HepG2 (cell line): Measurements from ENCODE around the gene NRN1L. TPM values are rescaled to one million over a fixed set of nuclear protein-coding genes. Genes with fewer than 3 reads are reported as not detected.

Experiments used
- EP300 ChIP-seq, 3 experiments: sonication (generic) in 1 of 3; formaldehyde crosslinking in 1 of 3; IDR thresholded peaks; 2 replicates each; pipeline versions ENCODE4 v1.5.1 to v1.6.1; 2011 to 2020; ENCODE audit warnings: low read depth in 2 of 3, low read length in 2 of 3, borderline replicate concordance in 1 of 3, improper control_type of control experiment in 1 of 3, mild to moderate bottlenecking in 1 of 3, missing genetic modification reagents in 1 of 3, moderate library complexity in 1 of 3
- HOMEZ ChIP-seq: IDR thresholded peaks from 2 replicates; pipeline ENCODE4 v1.6.1; 2016; ENCODE audit warnings: low read depth
- LCORL ChIP-seq, 2 experiments: fragments of 450-650 bp in 1 of 2; sonication (generic) in 1 of 2; formaldehyde crosslinking in 1 of 2; IDR thresholded peaks; 2 replicates each; pipeline versions ENCODE4 v1.5.0 to v1.6.1; 2017 to 2020; ENCODE audit warnings: antibody characterized with exemption in 1 of 2, missing genetic modification reagents in 1 of 2
- POLR2A ChIP-seq, 2 experiments: IDR thresholded peaks; 2 replicates each; pipeline ENCODE4 v1.6.1; 2011; ENCODE audit warnings: low read depth in 2 of 2, low read length in 2 of 2, mild to moderate bottlenecking in 1 of 2, moderate library complexity in 1 of 2; ENCODE audit not compliant: insufficient read depth in 1 of 2
- PRMT3 ChIP-seq: sonication (generic); formaldehyde crosslinking; IDR thresholded peaks from 2 replicates; pipeline ENCODE4 v1.8.1; 2022; ENCODE audit warnings: low read depth, mild to moderate bottlenecking, moderate library complexity, missing genetic modification reagents, borderline replicate concordance
- TBX2 ChIP-seq: sonication (generic); formaldehyde crosslinking; IDR thresholded peaks from 2 replicates; pipeline ENCODE4 v1.5.0; 2020; ENCODE audit warnings: missing genetic modification reagents, mild to moderate bottlenecking, borderline replicate concordance
- TOE1 ChIP-seq: sonication (generic); formaldehyde crosslinking; IDR thresholded peaks from 2 replicates; pipeline ENCODE4 v1.4.0; 2020; ENCODE audit warnings: mild to moderate bottlenecking, missing genetic modification reagents
- U2AF1 ChIP-seq: fragments of 200-400 bp; formaldehyde crosslinking; optimal IDR thresholded peaks from 2 replicates; pipeline ENCODE3; 2017; ENCODE audit warnings: mild to moderate bottlenecking, low read depth, low read length
- ZNF431 ChIP-seq: sonication (generic); formaldehyde crosslinking; IDR thresholded peaks from 2 replicates; pipeline ENCODE4 v1.9.0; 2022; ENCODE audit warnings: missing genetic modification reagents, low read depth, mild to moderate bottlenecking, borderline replicate concordance
- ZNF607 ChIP-seq: sonication (generic); formaldehyde crosslinking; IDR thresholded peaks from 2 replicates; pipeline ENCODE4 v1.5.1; 2020; ENCODE audit warnings: missing genetic modification reagents, mild to moderate bottlenecking, borderline replicate concordance
- ZNF710 ChIP-seq: sonication (generic); formaldehyde crosslinking; IDR thresholded peaks from 2 replicates; pipeline ENCODE4 v1.5.0; 2020; ENCODE audit warnings: mild to moderate bottlenecking, missing genetic modification reagents, borderline replicate concordance
- ZSCAN31 ChIP-seq: sonication (generic); formaldehyde crosslinking; IDR thresholded peaks from 2 replicates; pipeline ENCODE4 v1.5.0; 2020; ENCODE audit warnings: low read depth, mild to moderate bottlenecking, missing genetic modification reagents
- polyA plus RNA-seq, 8 experiments: library from polyadenylated mRNA; depleted of rRNA in 3 of 8; stranded (reverse) in 7 of 8; unstranded in 1 of 8; fragments of >200 nt; fragmentation: Illumina TruSeq in 4 of 8; extraction: Trizol in 4 of 8; gene quantifications; 2 replicates each; pipeline versions ENCODE4 v1.2.1 to v1.2.3, GENCODE V29; 2011 to 2016; ENCODE audit warnings: low read depth in 4 of 8, missing spikeins in 1 of 8, mixed read lengths in 1 of 8; ENCODE audit not compliant: insufficient read depth in 1 of 8
- total RNA-seq, 5 experiments: library from RNA; depleted of rRNA; stranded (reverse); fragments of >200 nt; fragmentation: Illumina TruSeq; extraction: Trizol; gene quantifications; 2 replicates each; pipeline ENCODE4 v1.2.3, GENCODE V29; 2016; ENCODE audit warnings: low read depth in 1 of 5
- TF ChIP-seq, protein P1 (sequence below): sonication (generic); formaldehyde crosslinking; IDR thresholded peaks from 2 replicates; pipeline ENCODE4 v1.4.0; 2020; ENCODE audit warnings: missing genetic modification reagents
- TF ChIP-seq, protein P2 (sequence below), 2 experiments: sonication (generic) in 1 of 2; formaldehyde crosslinking in 1 of 2; IDR thresholded peaks; 2 replicates each; pipeline versions ENCODE4 v1.4.0 to v1.6.1; 2018 to 2020; ENCODE audit warnings: missing genetic modification reagents in 2 of 2, borderline replicate concordance in 1 of 2, low read depth in 1 of 2, mild to moderate bottlenecking in 1 of 2, missing biosample characterization in 1 of 2

The NRN1L gene
- total and polyA plus RNA-seq, 2 of the 13 experiments (the other 11 are each of a cell fraction or from before 2014, with no cell fraction given) = 0.53 to 1.2 TPM

- peak in 1 of 2 experiments; percentile 13; a peak in 1 of 4 replicates for TF ChIP-seq EP300 (IDR thresholded peaks at IDR 0.05; ENCODE audit: low read depth in 2 of 2, low read length in 2 of 2)
- no peak for TF ChIP-seq EP300 (CRISPR knock-in tag; IDR thresholded peaks at IDR 0.05; ENCODE audit: borderline replicate concordance)
- TF ChIP-seq, protein P1, sequence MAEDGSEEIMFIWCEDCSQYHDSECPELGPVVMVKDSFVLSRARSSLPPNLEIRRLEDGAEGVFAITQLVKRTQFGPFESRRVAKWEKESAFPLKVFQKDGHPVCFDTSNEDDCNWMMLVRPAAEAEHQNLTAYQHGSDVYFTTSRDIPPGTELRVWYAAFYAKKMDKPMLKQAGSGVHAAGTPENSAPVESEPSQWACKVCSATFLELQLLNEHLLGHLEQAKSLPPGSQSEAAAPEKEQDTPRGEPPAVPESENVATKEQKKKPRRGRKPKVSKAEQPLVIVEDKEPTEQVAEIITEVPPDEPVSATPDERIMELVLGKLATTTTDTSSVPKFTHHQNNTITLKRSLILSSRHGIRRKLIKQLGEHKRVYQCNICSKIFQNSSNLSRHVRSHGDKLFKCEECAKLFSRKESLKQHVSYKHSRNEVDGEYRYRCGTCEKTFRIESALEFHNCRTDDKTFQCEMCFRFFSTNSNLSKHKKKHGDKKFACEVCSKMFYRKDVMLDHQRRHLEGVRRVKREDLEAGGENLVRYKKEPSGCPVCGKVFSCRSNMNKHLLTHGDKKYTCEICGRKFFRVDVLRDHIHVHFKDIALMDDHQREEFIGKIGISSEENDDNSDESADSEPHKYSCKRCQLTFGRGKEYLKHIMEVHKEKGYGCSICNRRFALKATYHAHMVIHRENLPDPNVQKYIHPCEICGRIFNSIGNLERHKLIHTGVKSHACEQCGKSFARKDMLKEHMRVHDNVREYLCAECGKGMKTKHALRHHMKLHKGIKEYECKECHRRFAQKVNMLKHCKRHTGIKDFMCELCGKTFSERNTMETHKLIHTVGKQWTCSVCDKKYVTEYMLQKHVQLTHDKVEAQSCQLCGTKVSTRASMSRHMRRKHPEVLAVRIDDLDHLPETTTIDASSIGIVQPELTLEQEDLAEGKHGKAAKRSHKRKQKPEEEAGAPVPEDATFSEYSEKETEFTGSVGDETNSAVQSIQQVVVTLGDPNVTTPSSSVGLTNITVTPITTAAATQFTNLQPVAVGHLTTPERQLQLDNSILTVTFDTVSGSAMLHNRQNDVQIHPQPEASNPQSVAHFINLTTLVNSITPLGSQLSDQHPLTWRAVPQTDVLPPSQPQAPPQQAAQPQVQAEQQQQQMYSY (CRISPR knock-in tag) = no peak
- no peak for TF ChIP-seq TBX2 (CRISPR knock-in tag)
- TF ChIP-seq HOMEZ = no peak
- TF ChIP-seq ZNF431 (CRISPR knock-in tag) = no peak
- TF ChIP-seq ZNF710 (CRISPR knock-in tag) = no peak
- TF ChIP-seq ZSCAN31 (CRISPR knock-in tag) = no peak
- TF ChIP-seq POLR2A (IDR thresholded peaks at IDR 0.05; ENCODE audit: insufficient read depth in 1 of 2, low read depth in 2 of 2, low read length in 2 of 2) = peak in 1 of 2 experiments; percentile 34; a peak in 1 of 4 replicates
- TF ChIP-seq LCORL (IDR thresholded peaks at IDR 0.05) = no peak
- no peak for TF ChIP-seq LCORL (CRISPR knock-in tag; IDR thresholded peaks at IDR 0.05)
- no peak for TF ChIP-seq U2AF1
- TF ChIP-seq, protein P2, sequence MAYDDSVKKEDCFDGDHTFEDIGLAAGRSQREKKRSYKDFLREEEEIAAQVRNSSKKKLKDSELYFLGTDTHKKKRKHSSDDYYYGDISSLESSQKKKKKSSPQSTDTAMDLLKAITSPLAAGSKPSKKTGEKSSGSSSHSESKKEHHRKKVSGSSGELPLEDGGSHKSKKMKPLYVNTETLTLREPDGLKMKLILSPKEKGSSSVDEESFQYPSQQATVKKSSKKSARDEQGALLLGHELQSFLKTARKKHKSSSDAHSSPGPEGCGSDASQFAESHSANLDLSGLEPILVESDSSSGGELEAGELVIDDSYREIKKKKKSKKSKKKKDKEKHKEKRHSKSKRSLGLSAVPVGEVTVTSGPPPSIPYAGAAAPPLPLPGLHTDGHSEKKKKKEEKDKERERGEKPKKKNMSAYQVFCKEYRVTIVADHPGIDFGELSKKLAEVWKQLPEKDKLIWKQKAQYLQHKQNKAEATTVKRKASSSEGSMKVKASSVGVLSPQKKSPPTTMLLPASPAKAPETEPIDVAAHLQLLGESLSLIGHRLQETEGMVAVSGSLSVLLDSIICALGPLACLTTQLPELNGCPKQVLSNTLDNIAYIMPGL (CRISPR knock-in tag; IDR thresholded peaks at IDR 0.05; ENCODE audit: borderline replicate concordance in 1 of 2, low read depth in 1 of 2) = peak in 1 of 2 experiments; percentile 40; a peak in 2 of 4 replicates
- no peak for TF ChIP-seq PRMT3 (CRISPR knock-in tag)
- no peak for TF ChIP-seq TOE1 (CRISPR knock-in tag)
- no peak for TF ChIP-seq ZNF607
Measured at GRCh38 chr16:67883146-67883871, 1.4 kb upstream of the NRN1L start (continued).
